ENCODE data around the gene RPEL1.

RPEL1 gene

DNA sequence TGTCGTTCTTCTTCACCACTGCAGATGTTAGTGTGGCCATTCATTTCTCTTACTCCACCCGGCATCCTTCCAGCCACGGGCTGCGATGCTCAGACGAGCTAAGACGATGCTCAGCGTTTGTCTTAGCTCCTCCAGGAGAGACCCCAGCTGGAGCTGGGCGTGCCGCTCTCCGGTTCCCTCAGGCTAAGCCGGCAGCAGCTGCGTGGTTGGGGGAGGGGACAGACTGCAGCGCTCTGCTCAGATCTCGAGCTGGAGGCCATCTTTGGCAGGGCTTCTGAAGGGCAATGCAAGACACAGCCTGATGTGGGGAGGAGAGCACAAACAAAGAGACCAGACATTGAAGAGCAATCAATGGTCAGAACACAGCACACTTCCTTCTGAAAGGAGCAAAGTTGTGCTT, 36.1 kb downstream of the RPEL1 start:
- peak; percentile 81 for DNase-seq

DNA sequence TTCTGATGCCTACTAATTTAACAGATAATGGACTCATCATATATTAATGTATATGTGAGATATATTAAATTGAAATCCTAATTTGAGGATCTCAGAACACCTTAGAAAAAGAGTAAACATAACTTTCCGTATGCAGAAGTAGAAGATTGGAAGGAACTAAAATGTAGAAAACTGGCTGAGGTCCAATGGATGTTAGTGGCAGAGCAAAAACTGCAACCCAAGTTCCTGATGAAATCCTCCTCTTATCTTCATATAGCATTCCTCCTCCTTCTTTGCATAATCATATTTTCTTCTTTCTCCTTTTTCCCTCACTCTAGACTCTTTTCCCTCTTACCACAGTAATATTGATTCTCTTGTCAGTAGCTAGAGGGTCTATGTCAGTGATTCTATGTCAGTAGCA, 37.3 kb downstream of the RPEL1 start:
- DNase-seq: no peak

DNA sequence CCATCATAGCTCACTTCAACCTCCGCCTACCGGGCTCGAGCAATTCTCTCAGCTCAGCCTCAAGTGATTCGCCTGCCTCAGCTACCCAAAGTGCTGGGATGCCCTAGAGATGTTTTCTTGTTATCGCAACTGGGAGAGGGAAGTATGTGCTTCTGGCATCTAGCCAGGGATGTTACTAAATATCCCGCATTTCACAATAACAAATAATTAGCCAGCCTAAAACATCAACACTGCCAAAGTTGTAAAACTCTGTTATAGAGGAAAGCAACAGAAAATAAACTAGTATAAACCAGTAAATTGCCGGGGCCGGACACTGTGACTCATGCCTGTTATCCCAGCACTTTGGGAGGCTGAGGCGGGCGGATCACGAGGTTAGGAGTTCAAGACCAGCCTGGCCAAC, 38.5 kb downstream of the RPEL1 start:
- no peak for DNase-seq

DNA sequence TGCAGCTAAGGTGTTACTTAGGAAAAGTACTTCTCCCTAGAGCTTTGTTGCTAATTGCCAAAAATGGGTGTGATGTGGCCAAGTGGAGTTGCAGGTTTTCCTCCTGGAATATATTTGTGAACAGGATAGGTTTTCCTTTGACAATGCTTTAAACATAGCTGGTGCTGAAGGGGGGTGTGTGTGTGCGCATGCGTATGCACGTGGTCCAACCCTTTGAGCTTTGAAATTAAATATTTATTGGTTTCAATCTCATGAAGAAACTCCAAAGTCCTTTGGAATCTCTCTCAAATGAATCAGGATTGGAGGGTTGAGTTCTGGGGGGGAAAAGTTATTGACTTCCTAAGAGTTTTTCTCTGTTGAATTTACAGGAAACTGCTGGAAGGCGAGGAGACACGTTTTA, 42.3 kb downstream of the RPEL1 start:
- DNase-seq: no peak

DNA sequence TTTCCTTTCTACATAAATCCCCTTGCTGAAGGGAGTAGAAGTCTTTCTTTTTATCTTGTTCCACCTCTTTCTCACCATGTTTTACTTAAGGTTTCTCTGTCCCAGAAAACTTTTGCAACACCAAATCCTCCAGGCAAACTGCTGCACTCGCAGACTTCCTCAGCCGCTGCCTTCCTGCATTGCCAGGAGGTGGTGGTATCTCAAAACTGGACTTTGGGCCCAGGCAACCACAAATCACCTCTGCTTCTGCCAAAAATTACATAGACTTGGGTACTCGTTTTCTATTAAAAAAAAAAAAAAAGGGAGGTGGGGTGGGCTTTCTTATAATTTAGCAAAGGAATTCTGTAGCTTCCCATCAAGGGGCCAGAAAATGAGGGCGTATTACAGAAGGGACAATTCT, 45.9 kb downstream of the RPEL1 start:
- no peak for DNase-seq

DNA sequence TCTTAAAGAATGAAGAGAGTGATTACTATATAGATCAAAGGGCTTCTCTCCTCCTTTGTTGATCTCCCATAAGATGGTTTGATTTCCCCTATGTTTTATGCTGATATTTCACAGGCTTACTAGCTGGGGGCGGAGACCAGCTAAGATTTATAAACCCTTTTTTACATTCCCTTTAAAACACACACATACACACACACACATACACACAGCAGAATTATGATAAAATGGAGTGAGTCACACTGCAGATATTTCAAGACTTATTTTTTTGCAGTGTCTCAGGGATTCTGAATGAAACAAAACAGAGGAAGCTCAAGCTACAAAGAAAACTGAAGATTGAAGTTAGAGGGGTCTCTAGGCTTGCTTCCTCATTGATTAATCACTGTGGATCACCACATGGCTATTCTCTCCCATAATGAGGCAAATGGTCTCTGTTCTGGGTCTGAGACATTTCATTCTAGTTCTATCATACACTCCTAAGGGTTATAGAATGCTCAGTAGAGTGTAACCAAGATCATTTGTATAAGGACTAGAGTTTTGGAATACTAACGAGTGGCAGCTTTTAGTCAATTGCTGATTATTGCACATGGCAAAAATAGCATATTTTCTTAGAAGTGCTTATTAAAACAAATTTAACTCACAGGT, 49.8 kb downstream of the RPEL1 start:
- DNase-seq: no peak

Measured in COR-L47 (cell line).